ENCODE results near the gene SPON1. TPM values are rescaled to one million over a fixed set of nuclear protein-coding genes. Genes with fewer than 3 reads are reported as not detected.
A peak's percentile ranks its signal among the peaks of the same experiment; 100 is the strongest.

SPON1 gene
- total and polyA plus RNA-seq, 2 of the 8 experiments (the other 6 are each of a cell fraction or from before 2014, with no cell fraction given), result 1.5 to 5.4 TPM

- Histone ChIP-seq H3K4me3 (ENCODE audit: extremely low read depth in 1 of 4, insufficient read depth in 2 of 4, low read depth in 3 of 4, low read length in 4 of 4) (no peak overlapping the region), H2BK5ac (ENCODE audit: low read depth, low read length) (no peak overlapping the region), H4K5ac (ENCODE audit: insufficient read length, low read depth, low read length) (no peak overlapping the region), H3K14ac (ENCODE audit: insufficient read length) (no peak overlapping the region), H3K23ac (ENCODE audit: insufficient read length) (no peak overlapping the region), H3K79me2 (ENCODE audit: control insufficient read depth in 1 of 2, insufficient read depth in 2 of 2, low read length in 2 of 2) (no peaks in the 10 kb centered on the region), H3K23me2 (ENCODE audit: low read depth, low read length) (no peaks in the 10 kb centered on the region), H3K36me3 (ENCODE audit: control insufficient read depth in 2 of 4, insufficient read depth in 4 of 4, low read length in 3 of 4) (peaks cover 0 to 36% (median 12%) of the 10 kb centered on the region in 4 experiments; a peak in 6 of 8 replicates), H3K9ac (replicated peaks in 1 of 4; ENCODE audit: extremely low read depth in 1 of 4, low read depth in 3 of 4, low read length in 3 of 4) (no peak overlapping the region), H4K8ac (ENCODE audit: extremely low read depth, insufficient read depth, low read length) (no peak overlapping the region), H2AFZ (ENCODE audit: low read length) (no peak overlapping the region), H3K79me1 (ENCODE audit: low read depth, low read length) (no peaks in the 10 kb centered on the region; the same call in 1 of the 2 replicates), H4K91ac (replicated peaks; ENCODE audit: insufficient read length, low read length) (no peak overlapping the region), H2BK12ac (ENCODE audit: low read depth, low read length) (no peak overlapping the region), H2BK120ac (replicated peaks; ENCODE audit: low read depth, low read length) (no peak overlapping the region), H3K4me2 (ENCODE audit: insufficient read depth in 1 of 2, low read depth in 2 of 2, low read length in 2 of 2) (no peak overlapping the region), H3K27me3 (replicated peaks in 1 of 4; ENCODE audit: control insufficient read depth in 3 of 4, extremely low read depth in 1 of 4, insufficient read depth in 3 of 4, low read length in 3 of 4) (peaks cover 0 to 2% (median 0%) of the 10 kb centered on the region in 4 experiments; a peak in 1 of 7 replicates), H3K56ac (replicated peaks; ENCODE audit: insufficient read length, low read depth, low read length) (no peak overlapping the region), H2AK5ac (ENCODE audit: low read depth, low read length) (no peak overlapping the region), H3K4ac (replicated peaks; ENCODE audit: insufficient read length, low read depth, low read length) (no peak overlapping the region), H4K20me1 (replicated peaks in 1 of 2; ENCODE audit: control insufficient read depth in 1 of 2, insufficient read depth in 2 of 2, low read length in 2 of 2) (peaks cover 0 to 4% of the 10 kb centered on the region in 2 experiments), H3K27ac (ENCODE audit: low read depth, low read length) (no peak overlapping the region), H3K4me1 (replicated peaks in 1 of 4; ENCODE audit: control insufficient read depth in 3 of 4, insufficient read depth in 4 of 4, low read length in 3 of 4) (no peaks in the 10 kb centered on the region; a peak in 1 of 7 replicates), H3K9me3 (ENCODE audit: insufficient read depth in 2 of 2, low read depth in 1 of 2, low read length in 1 of 2) (peaks cover 8 to 9% of the 10 kb centered on the region in 2 experiments; a peak in 2 of 4 replicates), H2BK15ac (ENCODE audit: low read length) (no peak overlapping the region), H2BK20ac (ENCODE audit: low read length) (no peak overlapping the region), H3K18ac (ENCODE audit: extremely low read depth, low read length) (no peak overlapping the region)
- FAIRE-seq, result no peak
- ChIA-PET CTCF (ENCODE audit: partially characterized antibody) (interaction anchor here (1.1 to 1.2 kb wide), 2 partner anchors 143 to 149 kb away, joined by 3 to 4 read pairs; no protein-coding TSS in a partner anchor), POLR2A (ENCODE audit: partially characterized antibody) (interaction anchor here (0.9 to 1.3 kb wide), 2 partner anchors 10 to 149 kb away, joined by 3 read pairs; no protein-coding TSS in a partner anchor)
- DNase-seq (ENCODE audit: low read depth in 1 of 2, low spot score in 2 of 2), result no peak
- TF ChIP-seq YY1 (IDR thresholded peaks at IDR 0.05; ENCODE audit: low read depth, low read length) (no peak), MAX (IDR thresholded peaks at IDR 0.05) (no peak), POLR2AphosphoS5 (IDR thresholded peaks at IDR 0.05; ENCODE audit: low read depth, low read length) (peak; percentile 50; the same call in 1 of the 2 replicates)
- 90% methylated on average over 5 of the region's 5 CpGs; no CpG with 5 or more reads in 1 of the 2 experiments for WGBS, 2 experiments (ENCODE audit: extremely low coverage in 1 of 2, insufficient coverage in 1 of 2, insufficient read length in 1 of 2, insufficient replicate concordance in 2 of 2, low coverage in 1 of 2, low lambda C conversion rate in 2 of 2, missing lambda C conversion rate in 1 of 2)
Observed at GRCh38 chr11:14269692-14270573, 307.4 kb downstream of the SPON1 start.
